B cell (primary cell): ENCODE measurements around the gene KRTAP9-1. TPM values are rescaled to one million over a fixed set of nuclear protein-coding genes. Genes with fewer than 3 reads are reported as not detected.
"Not testable (repeated sequence)": the region's sequence is repeated elsewhere in the genome, so short reads cannot be mapped to it uniquely, and the experiment has no call there.

Source experiments
- ATAC-seq: fragments of 200-7000 bp; cut with Tn5 transposase; one replicate; pipeline ENCODE4 v1.10.0; 2021; ENCODE audit warnings: low read depth, mild to moderate bottlenecking, moderate number of reproducible peaks, moderate library complexity
- CTCF ChIA-PET: fragments of 350-600 bp; sonication (Branson Sonifier 250); formaldehyde crosslinking; loops from one replicate; lab custom pipeline; 2021; ENCODE audit warnings: antibody characterized with exemption, inconsistent platforms; lab: Charles Lee
- POLR2A ChIA-PET: fragments of 350-600 bp; sonication (Branson Sonifier 250); formaldehyde crosslinking; loops from one replicate; lab custom pipeline; 2021; ENCODE audit warnings: antibody characterized with exemption; lab: Charles Lee
- DNase-seq: peaks from one replicate; pipeline ENCODE4 v3.0.0; 2013
- H2AFZ ChIP-seq: 2 replicates; pipeline ENCODE4 v1.6.1; 2012; ENCODE audit warnings: mild to moderate bottlenecking, low read depth, low read length; ENCODE audit not compliant: insufficient read depth, poor library complexity, severe bottlenecking
- H3K27ac ChIP-seq, 2 donors: 1 replicate in 1 of 2; 2 replicates in 1 of 2; pipeline ENCODE4 v1.5.1; 2012 to 2013; ENCODE audit warnings: low read length in 2 of 2, mild to moderate bottlenecking in 2 of 2, moderate library complexity in 1 of 2
- H3K27me3 ChIP-seq, 4 experiments: fragments of 200-600 bp in 1 of 4; sonication (generic) in 1 of 4; replicated peaks in 1 of 4; 1 replicate in 2 of 4; 2 replicates in 2 of 4; pipeline versions ENCODE4 v1.6.1 to v1.7.0; 2013 to 2016; ENCODE audit warnings: low read length in 3 of 4, mild to moderate bottlenecking in 2 of 4, mixed read lengths in 1 of 4, moderate library complexity in 1 of 4; ENCODE audit not compliant: insufficient read depth in 4 of 4, control insufficient read depth in 3 of 4; ENCODE audit errors: control extremely low read depth in 1 of 4
- H3K36me3 ChIP-seq, 2 experiments: replicated peaks in 1 of 2; 1 replicate in 1 of 2; 2 replicates in 1 of 2; pipeline versions ENCODE4 v1.6.1 to v1.7.1; 2013; ENCODE audit warnings: low read length in 1 of 2; ENCODE audit not compliant: insufficient read depth in 2 of 2, control insufficient read depth in 1 of 2; ENCODE audit errors: control extremely low read depth in 1 of 2, extremely low read depth in 1 of 2
- H3K4me1 ChIP-seq, 2 donors: fragments of 200-600 bp in 1 of 2; sonication (generic) in 1 of 2; 1 replicate in 1 of 2; 2 replicates in 1 of 2; pipeline versions ENCODE4 v1.5.1 to v1.6.1; 2013 to 2017; ENCODE audit warnings: low read length in 2 of 2; ENCODE audit not compliant: control insufficient read depth in 2 of 2, insufficient read depth in 2 of 2
- H3K4me2 ChIP-seq: replicated peaks from 2 replicates; pipeline ENCODE3; 2012; ENCODE audit warnings: mild to moderate bottlenecking, low read depth, low read length; ENCODE audit not compliant: poor library complexity, severe bottlenecking
- H3K4me3 ChIP-seq, 5 experiments: fragments of 200-600 bp in 1 of 5; sonication (generic) in 1 of 5; 1 replicate in 3 of 5; 2 replicates in 2 of 5; pipeline versions ENCODE4 v1.5.1 to v1.7.0; 2011 to 2016; ENCODE audit warnings: low read length in 4 of 5, mild to moderate bottlenecking in 4 of 5, low read depth in 2 of 5, control low read depth in 1 of 5, moderate library complexity in 1 of 5; ENCODE audit not compliant: insufficient read depth in 1 of 5; ENCODE audit errors: control extremely low read depth in 1 of 5, extremely low read depth in 1 of 5
- H3K79me2 ChIP-seq: fragments of 200-600 bp; sonication (generic); one replicate; pipeline ENCODE4 v1.6.0; 2016; ENCODE audit warnings: low read length; ENCODE audit not compliant: control insufficient read depth, insufficient read depth
- H3K9ac ChIP-seq: fragments of 200-600 bp; sonication (generic); 2 replicates; pipeline ENCODE4 v1.6.1; 2017; ENCODE audit warnings: mild to moderate bottlenecking, low read length, moderate library complexity
- H3K9me3 ChIP-seq, 3 donors: one replicate each; pipeline versions ENCODE4 v1.6.1 to v1.7.1; 2013; ENCODE audit warnings: low read length in 2 of 3; ENCODE audit not compliant: control insufficient read depth in 2 of 3, insufficient read depth in 1 of 3; ENCODE audit errors: control extremely low read depth in 1 of 3
- H4K20me1 ChIP-seq: 2 replicates; pipeline ENCODE4 v1.6.0; 2012; ENCODE audit warnings: mild to moderate bottlenecking, low read length; ENCODE audit not compliant: insufficient read depth, control insufficient read depth, poor library complexity, severe bottlenecking
- H3K27ac Mint-ChIP-seq: one replicate; pipeline ENCODE4 v1.8.0; 2021; ENCODE audit warnings: mixed read lengths
- H3K27me3 Mint-ChIP-seq: one replicate; pipeline ENCODE4 v1.8.0; 2021; ENCODE audit warnings: mixed read lengths
- H3K4me1 Mint-ChIP-seq: one replicate; pipeline ENCODE4 v1.8.0; 2021; ENCODE audit warnings: mixed read lengths
- H3K4me3 Mint-ChIP-seq: one replicate; pipeline ENCODE4 v1.8.0; 2021; ENCODE audit warnings: mixed read lengths
- H3K9me3 Mint-ChIP-seq: one replicate; pipeline ENCODE4 v1.8.0; 2022; ENCODE audit warnings: mixed read lengths; ENCODE audit not compliant: insufficient read depth
- EZH2 ChIP-seq: IDR thresholded peaks from 2 replicates; pipeline ENCODE4 v1.6.1; 2012; ENCODE audit warnings: borderline replicate concordance, low read depth, mild to moderate bottlenecking, moderate library complexity, low read length; ENCODE audit not compliant: insufficient read depth, poor library complexity, severe bottlenecking
- WGBS: methylation state at CpG from one replicate; pipeline ENCODE4 v1.1.5; 2013; ENCODE audit warnings: missing lambda C conversion rate; ENCODE audit not compliant: insufficient coverage; 5-methylcytosine and 5-hydroxymethylcytosine counted together
- intact Hi-C: fragments of 100-400 bp; cut with micrococcal nuclease; formaldehyde crosslinking; loops from one replicate; pipeline ENCODE4 v1.10.0; 2022
- polyA plus RNA-seq: library from polyadenylated mRNA; depleted of rRNA; stranded (reverse); fragments of >200 nt; gene quantifications from 2 replicates; pipeline ENCODE4 v1.2.3, GENCODE V29; 2012
- total RNA-seq, 2 donors: library from RNA; stranded (reverse); fragments of 120-200 nt in 1 of 2; gene quantifications; 1 replicate in 1 of 2; 2 replicates in 1 of 2; pipeline versions ENCODE4 v1.2.3 to v1.2.4, GENCODE V29; 2013 to 2022
- TF ChIP-seq, protein P1 (sequence below): fragments of 200-600 bp; IDR thresholded peaks from one replicate; pipeline ENCODE4 v1.8.0; 2022; ENCODE audit warnings: antibody characterized with exemption, mild to moderate bottlenecking

Gene KRTAP9-1
- total and polyA plus RNA-seq, 2 donors (not counting 1 experiment from before 2014, with no cell fraction given), result not detected

DNA sequence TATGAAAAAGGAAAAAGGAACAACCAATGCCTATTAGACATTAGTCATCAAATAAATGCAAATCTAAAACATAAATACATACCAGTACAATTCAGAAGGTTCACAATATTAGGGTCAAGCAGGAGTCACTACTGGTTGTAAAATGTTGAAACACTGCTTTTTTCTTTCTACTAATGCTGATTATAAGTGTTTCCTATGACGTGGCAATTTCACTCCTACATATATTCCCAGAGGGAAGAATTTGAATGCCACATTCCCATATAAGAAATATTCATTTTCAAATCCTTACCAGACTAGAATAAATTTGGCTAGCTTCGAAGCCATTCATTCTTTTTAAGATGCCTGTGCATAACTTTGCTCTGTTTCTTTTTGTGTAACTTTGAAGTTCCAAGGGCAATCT lies 34.1 kb downstream of the KRTAP9-1 start:
- POLR2A ChIA-PET, result no interaction called here
- Histone ChIP-seq H3K9me3 (peaks cover 0 to 4% (median 0%) of the 10 kb centered on the region in 3 donors), H3K79me2 (no peaks in the 10 kb centered on the region), H2AFZ (no peak overlapping the region), H4K20me1 (no peaks in the 10 kb centered on the region), H3K36me3 (no peaks in the 10 kb centered on the region), H3K4me1 (no peaks in the 10 kb centered on the region), H3K9ac (no peak overlapping the region), H3K27me3 (no peaks in the 10 kb centered on the region), H3K27ac (no peak overlapping the region), H3K4me3 (no peak overlapping the region), H3K4me2 (no peak overlapping the region)
- intact Hi-C loops, result no loop called here
- Mint-ChIP-seq H3K27ac (no peak overlapping the region), H3K4me3 (no peak overlapping the region), H3K27me3 (peaks cover 30% of the 10 kb centered on the region), H3K9me3 (no peaks in the 10 kb centered on the region), H3K4me1 (no peaks in the 10 kb centered on the region)
- ATAC-seq, result no peak
- DNase-seq, result no peak
- CTCF ChIA-PET, result no interaction called here
- no CpG with 5 or more reads among the region's 2 CpGs for WGBS
- no peak for TF ChIP-seq EZH2
- TF ChIP-seq, protein P1, sequence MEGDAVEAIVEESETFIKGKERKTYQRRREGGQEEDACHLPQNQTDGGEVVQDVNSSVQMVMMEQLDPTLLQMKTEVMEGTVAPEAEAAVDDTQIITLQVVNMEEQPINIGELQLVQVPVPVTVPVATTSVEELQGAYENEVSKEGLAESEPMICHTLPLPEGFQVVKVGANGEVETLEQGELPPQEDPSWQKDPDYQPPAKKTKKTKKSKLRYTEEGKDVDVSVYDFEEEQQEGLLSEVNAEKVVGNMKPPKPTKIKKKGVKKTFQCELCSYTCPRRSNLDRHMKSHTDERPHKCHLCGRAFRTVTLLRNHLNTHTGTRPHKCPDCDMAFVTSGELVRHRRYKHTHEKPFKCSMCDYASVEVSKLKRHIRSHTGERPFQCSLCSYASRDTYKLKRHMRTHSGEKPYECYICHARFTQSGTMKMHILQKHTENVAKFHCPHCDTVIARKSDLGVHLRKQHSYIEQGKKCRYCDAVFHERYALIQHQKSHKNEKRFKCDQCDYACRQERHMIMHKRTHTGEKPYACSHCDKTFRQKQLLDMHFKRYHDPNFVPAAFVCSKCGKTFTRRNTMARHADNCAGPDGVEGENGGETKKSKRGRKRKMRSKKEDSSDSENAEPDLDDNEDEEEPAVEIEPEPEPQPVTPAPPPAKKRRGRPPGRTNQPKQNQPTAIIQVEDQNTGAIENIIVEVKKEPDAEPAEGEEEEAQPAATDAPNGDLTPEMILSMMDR, result no peak

DNA sequence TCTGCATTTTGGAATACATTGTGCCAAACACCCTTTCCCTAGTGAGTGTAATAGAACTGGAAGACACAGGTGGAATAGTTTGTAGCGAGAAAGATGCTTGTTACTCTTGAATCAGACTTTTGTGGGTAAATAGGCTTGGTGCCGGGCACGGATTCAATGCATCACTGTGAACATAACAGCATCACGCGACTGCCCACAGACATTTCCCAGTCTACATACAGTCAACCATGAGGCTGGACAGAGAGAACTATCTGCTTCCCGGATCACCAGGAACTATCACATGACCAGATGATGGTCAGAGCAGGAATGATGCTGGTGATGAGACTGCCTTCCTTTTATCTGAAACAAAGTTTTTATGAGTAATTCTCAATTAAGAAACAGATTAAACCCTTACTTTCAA lies 36.4 kb downstream of the KRTAP9-1 start:
- no peak overlapping the region for H3K4me3 ChIP-seq
- intact Hi-C loops, result no loop called here
- TF ChIP-seq EZH2, result no peak
- TF ChIP-seq, protein P1, result no peak

DNA sequence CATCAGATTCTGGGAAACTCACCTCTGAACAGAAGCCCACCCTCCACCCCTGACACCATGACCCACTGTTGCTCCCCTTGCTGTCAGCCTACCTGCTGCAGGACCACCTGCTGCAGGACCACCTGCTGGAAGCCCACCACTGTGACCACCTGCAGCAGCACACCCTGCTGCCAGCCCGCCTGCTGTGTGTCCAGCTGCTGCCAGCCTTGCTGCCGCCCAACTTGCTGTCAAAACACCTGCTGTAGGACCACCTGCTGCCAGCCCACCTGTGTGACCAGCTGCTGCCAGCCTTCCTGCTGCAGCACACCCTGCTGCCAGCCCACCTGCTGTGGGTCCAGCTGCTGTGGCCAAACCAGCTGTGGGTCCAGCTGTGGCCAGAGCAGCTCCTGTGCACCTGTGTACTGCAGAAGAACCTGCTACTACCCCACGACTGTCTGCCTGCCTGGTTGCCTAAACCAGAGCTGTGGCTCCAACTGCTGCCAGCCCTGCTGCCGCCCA lies 37.0 kb downstream of the KRTAP9-1 start, which contains the start of gene KRTAP9-2:
Gene KRTAP9-2 (plus strand): TSS at position 51 of the 498 bp plus-strand sequence. CDS start 7 bp downstream, at position 58.
- H3K27me3 Mint-ChIP-seq, result peaks cover 24% of the 10 kb centered on the region
- H2AFZ ChIP-seq, H3K9me3 ChIP-seq, POLR2A ChIA-PET, DNase-seq, H3K4me3 ChIP-seq, H3K79me2 ChIP-seq, H3K9ac ChIP-seq, H3K4me1 ChIP-seq, H3K4me1 Mint-ChIP-seq, H3K27ac ChIP-seq, H3K27ac Mint-ChIP-seq, ATAC-seq, H3K4me3 Mint-ChIP-seq, H3K9me3 Mint-ChIP-seq, H3K27me3 ChIP-seq, intact Hi-C loops, H3K4me2 ChIP-seq, CTCF ChIA-PET, H3K36me3 ChIP-seq, H4K20me1 ChIP-seq: not testable (repeated sequence)
- WGBS, result 75% methylated on average over 2 of the region's 4 CpGs

More for the DNA sequence above, 36.4 kb downstream of the KRTAP9-1 start:
- Histone ChIP-seq H3K79me2 (no peaks in the 10 kb centered on the region), H3K36me3 (no peaks in the 10 kb centered on the region), H3K9ac (no peak overlapping the region), H3K4me2 (no peak overlapping the region), H3K27ac (no peak overlapping the region), H3K4me1 (peaks cover 0 to 4% of the 10 kb centered on the region in 2 donors), H2AFZ (no peak overlapping the region), H3K9me3 (no peaks in the 10 kb centered on the region), H3K27me3 (no peaks in the 10 kb centered on the region), H4K20me1 (no peaks in the 10 kb centered on the region)
- peaks cover 26% of the 10 kb centered on the region for H3K27me3 Mint-ChIP-seq
- no peak for ATAC-seq
- H3K9me3 Mint-ChIP-seq, result no peaks in the 10 kb centered on the region
- H3K4me3 Mint-ChIP-seq, result no peak overlapping the region
- 100% methylated on average over 2 of the region's 6 CpGs for WGBS
- ChIA-PET POLR2A (no interaction called here), CTCF (no interaction called here)
- no peak for DNase-seq
- H3K4me1 Mint-ChIP-seq, result peaks cover 2% of the 10 kb centered on the region
- H3K27ac Mint-ChIP-seq, result no peak overlapping the region
